Measurements from ENCODE around the gene KLK14.

- TF ChIP-seq, protein P1, sequence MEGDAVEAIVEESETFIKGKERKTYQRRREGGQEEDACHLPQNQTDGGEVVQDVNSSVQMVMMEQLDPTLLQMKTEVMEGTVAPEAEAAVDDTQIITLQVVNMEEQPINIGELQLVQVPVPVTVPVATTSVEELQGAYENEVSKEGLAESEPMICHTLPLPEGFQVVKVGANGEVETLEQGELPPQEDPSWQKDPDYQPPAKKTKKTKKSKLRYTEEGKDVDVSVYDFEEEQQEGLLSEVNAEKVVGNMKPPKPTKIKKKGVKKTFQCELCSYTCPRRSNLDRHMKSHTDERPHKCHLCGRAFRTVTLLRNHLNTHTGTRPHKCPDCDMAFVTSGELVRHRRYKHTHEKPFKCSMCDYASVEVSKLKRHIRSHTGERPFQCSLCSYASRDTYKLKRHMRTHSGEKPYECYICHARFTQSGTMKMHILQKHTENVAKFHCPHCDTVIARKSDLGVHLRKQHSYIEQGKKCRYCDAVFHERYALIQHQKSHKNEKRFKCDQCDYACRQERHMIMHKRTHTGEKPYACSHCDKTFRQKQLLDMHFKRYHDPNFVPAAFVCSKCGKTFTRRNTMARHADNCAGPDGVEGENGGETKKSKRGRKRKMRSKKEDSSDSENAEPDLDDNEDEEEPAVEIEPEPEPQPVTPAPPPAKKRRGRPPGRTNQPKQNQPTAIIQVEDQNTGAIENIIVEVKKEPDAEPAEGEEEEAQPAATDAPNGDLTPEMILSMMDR (IDR thresholded peaks at IDR 0.05) = no peak
- TF ChIP-seq POLR2A (IDR thresholded peaks at IDR 0.05) (no peak), POLR2AphosphoS5 (IDR thresholded peaks at IDR 0.05) (no peak)
These were observed 15.1 kb upstream of the KLK14 start for GRCh38 chr19:51097796-51098195.
